ENCODE measurements around the gene LNX1. TPM values are rescaled to one million over a fixed set of nuclear protein-coding genes. Genes with fewer than 3 reads are reported as not detected.
A peak's percentile ranks its signal among the peaks of the same experiment; 100 is the strongest.

Gene LNX1
- total and polyA plus RNA-seq, 9 donors: 0.35 to 4.4 (median 1.5) TPM

GRCh38 chr4:53487766-53488165, 103.5 kb downstream of the LNX1 start:
- Histone ChIP-seq H3K4me1 (ENCODE audit: insufficient read depth) (peaks cover 15% of the 10 kb centered on the region), H3K27me3 (no peaks in the 10 kb centered on the region), H3K36me3 (no peaks in the 10 kb centered on the region), H3K27ac (no peak overlapping the region), H3K9me3 (no peaks in the 10 kb centered on the region), H3K4me3 (no peak overlapping the region)
- TF ChIP-seq POLR2A (IDR thresholded peaks at IDR 0.05): no peak
- no peak for TF ChIP-seq EP300 (IDR thresholded peaks at IDR 0.05)
- TF ChIP-seq, protein P1, sequence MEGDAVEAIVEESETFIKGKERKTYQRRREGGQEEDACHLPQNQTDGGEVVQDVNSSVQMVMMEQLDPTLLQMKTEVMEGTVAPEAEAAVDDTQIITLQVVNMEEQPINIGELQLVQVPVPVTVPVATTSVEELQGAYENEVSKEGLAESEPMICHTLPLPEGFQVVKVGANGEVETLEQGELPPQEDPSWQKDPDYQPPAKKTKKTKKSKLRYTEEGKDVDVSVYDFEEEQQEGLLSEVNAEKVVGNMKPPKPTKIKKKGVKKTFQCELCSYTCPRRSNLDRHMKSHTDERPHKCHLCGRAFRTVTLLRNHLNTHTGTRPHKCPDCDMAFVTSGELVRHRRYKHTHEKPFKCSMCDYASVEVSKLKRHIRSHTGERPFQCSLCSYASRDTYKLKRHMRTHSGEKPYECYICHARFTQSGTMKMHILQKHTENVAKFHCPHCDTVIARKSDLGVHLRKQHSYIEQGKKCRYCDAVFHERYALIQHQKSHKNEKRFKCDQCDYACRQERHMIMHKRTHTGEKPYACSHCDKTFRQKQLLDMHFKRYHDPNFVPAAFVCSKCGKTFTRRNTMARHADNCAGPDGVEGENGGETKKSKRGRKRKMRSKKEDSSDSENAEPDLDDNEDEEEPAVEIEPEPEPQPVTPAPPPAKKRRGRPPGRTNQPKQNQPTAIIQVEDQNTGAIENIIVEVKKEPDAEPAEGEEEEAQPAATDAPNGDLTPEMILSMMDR (IDR thresholded peaks at IDR 0.05): no peak
- DNase-seq: no peak
- intact Hi-C loops (cut with DNase I): no loop called here

GRCh38 chr4:53485658-53486040, 105.6 kb downstream of the LNX1 start:
- 11 to 29% (median 15%) methylated on average over 1 of the region's 1 CpG for WGBS, 3 donors
- Histone ChIP-seq H3K27ac (peak overlapping the region in 1 of 2 donors; percentile 59), H3K27me3 (no peaks in the 10 kb centered on the region), H3K9me3 (no peaks in the 10 kb centered on the region), H3K4me3 (no peak overlapping the region), H3K4me1 (ENCODE audit: insufficient read depth) (peaks cover 14% of the 10 kb centered on the region), H3K36me3 (no peaks in the 10 kb centered on the region)
- intact Hi-C loops (cut with DNase I): no loop called here
- DNase-seq: no peak
- TF ChIP-seq, protein P1 (IDR thresholded peaks at IDR 0.05): no peak
- TF ChIP-seq EP300 (IDR thresholded peaks at IDR 0.05) (no peak), POLR2A (IDR thresholded peaks at IDR 0.05) (no peak)

DNA sequence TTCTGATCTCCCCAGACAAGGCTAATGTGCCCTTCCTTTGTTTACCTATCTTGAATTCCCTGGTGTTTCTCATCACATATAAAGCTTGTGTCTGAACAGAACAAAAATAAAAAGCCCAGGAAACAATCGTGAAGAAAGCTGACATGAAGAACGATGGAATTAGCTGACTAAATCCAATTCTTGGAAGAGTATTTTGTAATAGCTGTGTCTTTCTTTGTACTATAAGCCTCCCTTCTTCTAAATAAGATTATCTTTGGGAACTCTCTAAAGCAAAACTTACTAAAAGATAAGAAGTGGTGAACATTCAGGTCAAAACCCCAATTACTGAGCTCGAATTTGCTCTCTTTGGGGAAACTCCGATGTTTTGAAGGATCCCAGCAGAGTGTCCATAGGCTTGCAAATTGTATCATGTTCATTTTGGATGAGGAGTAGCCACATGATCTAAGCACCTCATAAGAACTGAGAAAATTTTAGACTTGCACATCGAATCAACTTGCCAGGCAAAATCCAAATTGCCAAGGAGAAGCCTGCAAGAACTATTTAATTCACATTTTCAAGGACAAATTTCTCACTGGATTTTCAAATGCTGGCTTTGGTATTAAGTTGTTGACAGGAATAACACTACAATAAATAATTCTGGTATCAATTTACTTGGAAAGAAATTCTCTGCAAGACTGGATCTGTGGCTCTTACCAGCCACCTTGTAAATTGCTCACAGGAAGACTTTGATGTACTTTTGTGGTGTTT, 106.2 kb downstream of the LNX1 start:
- intact Hi-C loops (cut with DNase I): no loop called here
- no peak for DNase-seq
- no peaks in the 10 kb centered on the region for H3K36me3 ChIP-seq
- no peaks in the 10 kb centered on the region for H3K27me3 ChIP-seq
- H3K9me3 ChIP-seq: no peaks in the 10 kb centered on the region
- 8 to 12% (median 9%) methylated on average over 5 of the region's 5 CpGs for WGBS, 3 donors
- H3K4me1 ChIP-seq (ENCODE audit: insufficient read depth): peaks cover 14% of the 10 kb centered on the region
- H3K27ac ChIP-seq: peak overlapping the region in 1 of 2 donors; percentile 59
- TF ChIP-seq POLR2A (IDR thresholded peaks at IDR 0.05) (no peak), EP300 (IDR thresholded peaks at IDR 0.05) (no peak)
- TF ChIP-seq, protein P1 (IDR thresholded peaks at IDR 0.05): no peak
- no peak overlapping the region for H3K4me3 ChIP-seq

- Histone ChIP-seq H3K27me3 (no peaks in the 10 kb centered on the region), H3K9me3 (no peaks in the 10 kb centered on the region), H3K4me1 (ENCODE audit: insufficient read depth) (peaks cover 14% of the 10 kb centered on the region), H3K36me3 (no peaks in the 10 kb centered on the region), H3K27ac (no peak overlapping the region), H3K4me3 (no peak overlapping the region)
- TF ChIP-seq EP300 (IDR thresholded peaks at IDR 0.05): no peak
- no peak for TF ChIP-seq POLR2A (IDR thresholded peaks at IDR 0.05)
- TF ChIP-seq, protein P1 (IDR thresholded peaks at IDR 0.05): no peak
- intact Hi-C loops (cut with DNase I): no loop called here
- WGBS, 3 donors: 95 to 100% (median 95%) methylated on average over 1 of the region's 1 CpG
- no peak for DNase-seq
Measured at GRCh38 chr4:53483250-53483649, 108.0 kb downstream of the LNX1 start.
